ENCODE results near the gene TRIO. TPM values are rescaled to one million over a fixed set of nuclear protein-coding genes. Genes with fewer than 3 reads are reported as not detected.

TRIO gene
- total RNA-seq, 1 experiment from 2014 or later = 68.4 TPM

GRCh38 chr5:14450018-14450524 lies 306.9 kb downstream of the TRIO start:
- TF ChIP-seq ELF1 (IDR thresholded peaks at IDR 0.05; ENCODE audit: borderline replicate concordance, low read depth) = no peak
- TF ChIP-seq SIN3A (IDR thresholded peaks at IDR 0.05; ENCODE audit: low read depth) = no peak
- TF ChIP-seq JUND (IDR thresholded peaks at IDR 0.05) = no peak
- DNase-seq (ENCODE audit: low read depth, low spot score) (no peak), ATAC-seq (no peak)
- peaks cover 0 to 5% of the 10 kb centered on the region in 2 experiments; a peak in 1 of 4 replicates for H3K9me3 ChIP-seq (ENCODE audit: control insufficient read depth in 1 of 2, insufficient read depth in 1 of 2, low read depth in 1 of 2, low read length in 2 of 2)
- no peak overlapping the region for H2AFZ ChIP-seq (ENCODE audit: low read depth, low read length, poor library complexity, severe bottlenecking)
- no peak overlapping the region for H3K9ac ChIP-seq (ENCODE audit: low read length)
- H3K4me2 ChIP-seq (ENCODE audit: low read length) = no peak overlapping the region
- H3K36me3 ChIP-seq (ENCODE audit: control insufficient read depth in 1 of 2, insufficient read depth in 2 of 2, low read length in 2 of 2) = no peaks in the 10 kb centered on the region; a peak in 1 of 4 replicates
- no peaks in the 10 kb centered on the region for H3K9me2 ChIP-seq (ENCODE audit: insufficient read depth)
- POLR2A ChIA-PET = no interaction called here
- no TSS peak for BruUV-seq (replicated peaks)
- no peak overlapping the region for H3K4me3 ChIP-seq (replicated peaks in 1 of 2; ENCODE audit: low read depth in 1 of 2, low read length in 2 of 2)
- H3K4me1 ChIP-seq (ENCODE audit: control insufficient read depth in 1 of 2, insufficient read depth in 2 of 2, low read length in 2 of 2) = peaks cover 7 to 9% of the 10 kb centered on the region in 2 experiments; a peak in 2 of 4 replicates
- no peaks in the 10 kb centered on the region; the same call in 1 of the 2 replicates for H3K79me2 ChIP-seq (ENCODE audit: insufficient read depth, low read length)
- H4K20me1 ChIP-seq (ENCODE audit: insufficient read depth) = no peaks in the 10 kb centered on the region
- CTCF ChIA-PET = no interaction called here
- intact Hi-C loops (cut with micrococcal nuclease) = no loop called here
- H3K27me3 ChIP-seq (ENCODE audit: insufficient read depth, low read length) = no peaks in the 10 kb centered on the region
- H3K27ac ChIP-seq (ENCODE audit: low read depth, low read length) = no peak overlapping the region
- RAD21 ChIA-PET (ENCODE audit: low non-redundant PET in 1 of 2, low total read pairs in 2 of 2, uncharacterized antibody in 2 of 2, unreplicated experiment in 2 of 2) = no interaction called here

GRCh38 chr5:14450742-14451141 lies 307.6 kb downstream of the TRIO start:
- no TSS peak for BruUV-seq (replicated peaks)
- DNase-seq (ENCODE audit: low read depth, low spot score) (no peak), ATAC-seq (no peak)
- H3K27ac ChIP-seq (ENCODE audit: low read depth, low read length) = no peak overlapping the region
- no peak overlapping the region for H3K4me3 ChIP-seq (replicated peaks in 1 of 2; ENCODE audit: low read depth in 1 of 2, low read length in 2 of 2)
- CTCF ChIA-PET = no interaction called here
- no peak overlapping the region for H3K9ac ChIP-seq (ENCODE audit: low read length)
- H2AFZ ChIP-seq (ENCODE audit: low read depth, low read length, poor library complexity, severe bottlenecking) = no peak overlapping the region
- no peak overlapping the region for H3K4me2 ChIP-seq (ENCODE audit: low read length)
- no peak for TF ChIP-seq EZH2 (IDR thresholded peaks at IDR 0.05)
- TF ChIP-seq FOSL1 (IDR thresholded peaks at IDR 0.05; ENCODE audit: low read depth) = no peak
- no peak for TF ChIP-seq RAD21 (IDR thresholded peaks at IDR 0.05; ENCODE audit: low read depth)
- no peak for TF ChIP-seq ZNF274 (IDR thresholded peaks at IDR 0.05; ENCODE audit: low read depth, low read length)
- TF ChIP-seq ELF1 (IDR thresholded peaks at IDR 0.05; ENCODE audit: borderline replicate concordance, low read depth) = no peak
- TF ChIP-seq, protein P1, sequence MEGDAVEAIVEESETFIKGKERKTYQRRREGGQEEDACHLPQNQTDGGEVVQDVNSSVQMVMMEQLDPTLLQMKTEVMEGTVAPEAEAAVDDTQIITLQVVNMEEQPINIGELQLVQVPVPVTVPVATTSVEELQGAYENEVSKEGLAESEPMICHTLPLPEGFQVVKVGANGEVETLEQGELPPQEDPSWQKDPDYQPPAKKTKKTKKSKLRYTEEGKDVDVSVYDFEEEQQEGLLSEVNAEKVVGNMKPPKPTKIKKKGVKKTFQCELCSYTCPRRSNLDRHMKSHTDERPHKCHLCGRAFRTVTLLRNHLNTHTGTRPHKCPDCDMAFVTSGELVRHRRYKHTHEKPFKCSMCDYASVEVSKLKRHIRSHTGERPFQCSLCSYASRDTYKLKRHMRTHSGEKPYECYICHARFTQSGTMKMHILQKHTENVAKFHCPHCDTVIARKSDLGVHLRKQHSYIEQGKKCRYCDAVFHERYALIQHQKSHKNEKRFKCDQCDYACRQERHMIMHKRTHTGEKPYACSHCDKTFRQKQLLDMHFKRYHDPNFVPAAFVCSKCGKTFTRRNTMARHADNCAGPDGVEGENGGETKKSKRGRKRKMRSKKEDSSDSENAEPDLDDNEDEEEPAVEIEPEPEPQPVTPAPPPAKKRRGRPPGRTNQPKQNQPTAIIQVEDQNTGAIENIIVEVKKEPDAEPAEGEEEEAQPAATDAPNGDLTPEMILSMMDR (IDR thresholded peaks at IDR 0.05 in 2 of 3, conservative IDR thresholded peaks at IDR 0.05 in 1 of 3; ENCODE audit: borderline replicate concordance in 1 of 3, insufficient read depth in 1 of 3, low read depth in 2 of 3, low read length in 2 of 3) = no peak
- TF ChIP-seq EGR1 (IDR thresholded peaks at IDR 0.05; ENCODE audit: low read depth) = no peak
- no peak for TF ChIP-seq CBX3 (IDR thresholded peaks at IDR 0.05; ENCODE audit: low read depth)
- TF ChIP-seq POLR2A (IDR thresholded peaks at IDR 0.05; ENCODE audit: borderline replicate concordance, extremely low read depth, insufficient read depth, insufficient read length) = no peak
- H3K27me3 ChIP-seq (ENCODE audit: insufficient read depth, low read length) = no peaks in the 10 kb centered on the region
- no peaks in the 10 kb centered on the region for H3K9me2 ChIP-seq (ENCODE audit: insufficient read depth)
- H3K36me3 ChIP-seq (ENCODE audit: control insufficient read depth in 1 of 2, insufficient read depth in 2 of 2, low read length in 2 of 2) = no peaks in the 10 kb centered on the region; a peak in 1 of 4 replicates
- peaks cover 7 to 9% of the 10 kb centered on the region in 2 experiments; a peak in 2 of 4 replicates for H3K4me1 ChIP-seq (ENCODE audit: control insufficient read depth in 1 of 2, insufficient read depth in 2 of 2, low read length in 2 of 2)
- H3K79me2 ChIP-seq (ENCODE audit: insufficient read depth, low read length) = no peaks in the 10 kb centered on the region; the same call in 1 of the 2 replicates
- peaks cover 0 to 5% of the 10 kb centered on the region in 2 experiments; a peak in 1 of 4 replicates for H3K9me3 ChIP-seq (ENCODE audit: control insufficient read depth in 1 of 2, insufficient read depth in 1 of 2, low read depth in 1 of 2, low read length in 2 of 2)
- POLR2A ChIA-PET = no interaction called here
- intact Hi-C loops (cut with micrococcal nuclease) = no loop called here
- RAD21 ChIA-PET (ENCODE audit: low non-redundant PET in 1 of 2, low total read pairs in 2 of 2, uncharacterized antibody in 2 of 2, unreplicated experiment in 2 of 2) = no interaction called here
- no peaks in the 10 kb centered on the region for H4K20me1 ChIP-seq (ENCODE audit: insufficient read depth)

Data from HCT116 (cell line).